NB4 (cell line): Measurements from ENCODE around the gene TFEB.

Source experiments
- MYC ChIP-seq: IDR thresholded peaks from 2 replicates; pipeline ENCODE4 v1.6.1; 2011; ENCODE audit warnings: low read depth, low read length
- POLR2A ChIP-seq: IDR thresholded peaks from 2 replicates; pipeline ENCODE4 v1.6.1; 2011; ENCODE audit warnings: mild to moderate bottlenecking; ENCODE audit not compliant: insufficient read length; ENCODE audit errors: extremely low read depth
- TF ChIP-seq, protein P1 (sequence below): IDR thresholded peaks from one replicate; pipeline ENCODE4 v1.5.1; 2012; ENCODE audit warnings: low read depth, low read length
- TF ChIP-seq, protein P2 (sequence below): IDR thresholded peaks from 2 replicates; pipeline ENCODE4 v1.6.1; 2011; ENCODE audit warnings: low read depth, low read length

DNA sequence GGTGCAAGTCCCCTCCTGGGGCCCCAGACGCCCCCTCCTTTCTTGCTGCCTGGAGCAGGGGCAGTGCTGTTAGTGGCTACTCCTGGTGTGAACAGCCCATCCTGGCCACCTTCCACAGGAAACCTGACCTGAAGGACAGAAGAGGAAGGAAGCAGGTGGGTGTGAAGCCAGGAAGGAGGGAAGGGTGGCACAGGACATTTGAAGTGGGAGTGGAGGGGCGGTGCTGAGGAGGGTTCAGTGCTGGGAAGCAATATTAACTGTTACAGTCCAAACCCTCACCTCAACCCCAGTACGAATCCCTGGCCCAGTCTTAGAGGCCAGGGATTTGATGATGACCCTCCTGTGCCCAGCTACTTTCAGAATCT lies 45.9 kb upstream of the TFEB start:
- TF ChIP-seq, protein P1, sequence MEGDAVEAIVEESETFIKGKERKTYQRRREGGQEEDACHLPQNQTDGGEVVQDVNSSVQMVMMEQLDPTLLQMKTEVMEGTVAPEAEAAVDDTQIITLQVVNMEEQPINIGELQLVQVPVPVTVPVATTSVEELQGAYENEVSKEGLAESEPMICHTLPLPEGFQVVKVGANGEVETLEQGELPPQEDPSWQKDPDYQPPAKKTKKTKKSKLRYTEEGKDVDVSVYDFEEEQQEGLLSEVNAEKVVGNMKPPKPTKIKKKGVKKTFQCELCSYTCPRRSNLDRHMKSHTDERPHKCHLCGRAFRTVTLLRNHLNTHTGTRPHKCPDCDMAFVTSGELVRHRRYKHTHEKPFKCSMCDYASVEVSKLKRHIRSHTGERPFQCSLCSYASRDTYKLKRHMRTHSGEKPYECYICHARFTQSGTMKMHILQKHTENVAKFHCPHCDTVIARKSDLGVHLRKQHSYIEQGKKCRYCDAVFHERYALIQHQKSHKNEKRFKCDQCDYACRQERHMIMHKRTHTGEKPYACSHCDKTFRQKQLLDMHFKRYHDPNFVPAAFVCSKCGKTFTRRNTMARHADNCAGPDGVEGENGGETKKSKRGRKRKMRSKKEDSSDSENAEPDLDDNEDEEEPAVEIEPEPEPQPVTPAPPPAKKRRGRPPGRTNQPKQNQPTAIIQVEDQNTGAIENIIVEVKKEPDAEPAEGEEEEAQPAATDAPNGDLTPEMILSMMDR = no peak
- no peak for TF ChIP-seq MYC
- no peak for TF ChIP-seq POLR2A
- TF ChIP-seq, protein P2, sequence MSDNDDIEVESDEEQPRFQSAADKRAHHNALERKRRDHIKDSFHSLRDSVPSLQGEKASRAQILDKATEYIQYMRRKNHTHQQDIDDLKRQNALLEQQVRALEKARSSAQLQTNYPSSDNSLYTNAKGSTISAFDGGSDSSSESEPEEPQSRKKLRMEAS = no peak
